ENCODE measurements around the gene CATSPER4.
A peak's percentile ranks its signal among the peaks of the same experiment; 100 is the strongest.

Gene CATSPER4

GRCh38 chr1:26164861-26165842 lies 25.2 kb upstream of the CATSPER4 start:
- no peak for DNase-seq (ENCODE audit: low read depth in 2 of 2)

GRCh38 chr1:26166719-26167281 lies 23.6 kb upstream of the CATSPER4 start:
- DNase-seq (ENCODE audit: low read depth in 2 of 2) = no peak

- no peak for DNase-seq (ENCODE audit: low read depth in 2 of 2)
Measured at GRCh38 chr1:26168410-26169197, 21.8 kb upstream of the CATSPER4 start, which contains the start of gene C1orf232. C1orf232 (minus strand) TSS chr1:26168963; CDS start chr1:26168499, 464 bp downstream.

GRCh38 chr1:26169198-26169554 lies 21.2 kb upstream of the CATSPER4 start:
- no peak for DNase-seq (ENCODE audit: low read depth in 2 of 2)

GRCh38 chr1:26169669-26170471 lies 20.5 kb upstream of the CATSPER4 start, which contains the start of gene ZNF593:
ZNF593 (plus strand) TSS chr1:26169908; CDS start chr1:26169984, 76 bp downstream.
- peak; percentile 60 to 75 for DNase-seq (ENCODE audit: low read depth in 2 of 2)

GRCh38 chr1:26170472-26170821 lies 20.0 kb upstream of the CATSPER4 start:
- no peak for DNase-seq (ENCODE audit: low read depth in 2 of 2)

GRCh38 chr1:26171084-26172072 lies 19.0 kb upstream of the CATSPER4 start, which contains the start of gene ZNF593OS:
ZNF593OS (minus strand) TSS chr1:26171832; CDS start chr1:26171661, 171 bp downstream.
- DNase-seq (ENCODE audit: low read depth in 2 of 2) = no peak

GRCh38 chr1:26175346-26175745 lies 15.1 kb upstream of the CATSPER4 start:
- DNase-seq (ENCODE audit: low read depth in 2 of 2) = no peak

GRCh38 chr1:26177182-26177684 lies 13.2 kb upstream of the CATSPER4 start, which contains the start of gene CNKSR1:
CNKSR1 (plus strand) TSS chr1:26177491; CDS start chr1:26177548, 57 bp downstream.
- DNase-seq (ENCODE audit: low read depth in 2 of 2) = no peak

- no peak for DNase-seq (ENCODE audit: low read depth in 2 of 2)
Measured at GRCh38 chr1:26180010-26180506, 10.3 kb upstream of the CATSPER4 start.

GRCh38 chr1:26181586-26182382 lies 8.6 kb upstream of the CATSPER4 start:
- DNase-seq (ENCODE audit: low read depth in 2 of 2) = no peak

GRCh38 chr1:26182383-26182696 lies 8.1 kb upstream of the CATSPER4 start:
- DNase-seq (ENCODE audit: low read depth in 2 of 2) = no peak

- no peak for DNase-seq (ENCODE audit: low read depth in 2 of 2)
Measured at GRCh38 chr1:26184086-26184485, 6.3 kb upstream of the CATSPER4 start.

GRCh38 chr1:26184883-26185282 lies 5.5 kb upstream of the CATSPER4 start:
- no peak for DNase-seq (ENCODE audit: low read depth in 2 of 2)

GRCh38 chr1:26187882-26188281 lies 2.5 kb upstream of the CATSPER4 start:
- no peak for DNase-seq (ENCODE audit: low read depth in 2 of 2)

GRCh38 chr1:26188477-26188876 lies 1.9 kb upstream of the CATSPER4 start:
- DNase-seq (ENCODE audit: low read depth in 2 of 2) = no peak

GRCh38 chr1:26189331-26189730 lies 1.1 kb upstream of the CATSPER4 start:
- DNase-seq (ENCODE audit: low read depth in 2 of 2) = no peak

GRCh38 chr1:26189751-26190275 lies 589 bp upstream of the CATSPER4 start:
- no peak for DNase-seq (ENCODE audit: low read depth in 2 of 2)

- no peak for DNase-seq (ENCODE audit: low read depth in 2 of 2)
Measured at GRCh38 chr1:26191739-26192138, 1.3 kb downstream of the CATSPER4 start.

Data from stimulated activated CD4-positive, alpha-beta T cell treated with anti-CD3 and anti-CD28 coated beads, Interleukin-1b, Interleukin-23, amount 100 ng/mL, for 1 hour (primary cell).